Endothelial cell of umbilical vein (primary cell): ENCODE measurements around the gene ATAD5. TPM values are rescaled to one million over a fixed set of nuclear protein-coding genes. Genes with fewer than 3 reads are reported as not detected.
"Not testable (repeated sequence)": the region's sequence is repeated elsewhere in the genome, so short reads cannot be mapped to it uniquely, and the experiment has no call there.

Experiments used
- BruUV-seq: library from RNA; stranded (reverse); fragments of 400-500 nt; replicated peaks from 2 replicates; lab custom pipeline; 2021; lab: Mats Ljungman, UMichigan
- CTCF ChIA-PET: fragments of 300-600, 350-600 bp; sonication (Branson Sonifier 250); formaldehyde crosslinking; loops from one replicate; lab custom pipeline; 2021; ENCODE audit warnings: antibody characterized with exemption, inconsistent platforms; lab: Charles Lee
- POLR2A ChIA-PET: fragments of 300-600, 350-600 bp; sonication (Branson Sonifier 250); formaldehyde crosslinking; loops from one replicate; lab custom pipeline; 2021; ENCODE audit warnings: antibody characterized with exemption, inconsistent platforms; lab: Charles Lee
- DNase-seq: peaks from one replicate; pipeline ENCODE4 v3.0.0-alpha.2; 2011; ENCODE audit warnings: low read depth, low spot score
- FAIRE-seq: peaks from 2 replicates; lab custom pipeline; 2011; peaks lifted over from hg19 to GRCh38; lab: Jason Lieb, UNC
- H2AFZ ChIP-seq: 2 replicates; pipeline ENCODE4 v1.6.0; 2012; ENCODE audit warnings: low read depth, low read length, control low read depth, inconsistent platforms
- H3K27ac ChIP-seq: 2 replicates; pipeline ENCODE4 v1.5.1; 2011; ENCODE audit warnings: low read depth, mild to moderate bottlenecking, control low read depth, low read length, moderate library complexity; ENCODE audit not compliant: insufficient read depth
- H3K27me3 ChIP-seq, 2 experiments: 2 replicates each; pipeline versions ENCODE4 v1.6.0 to v1.6.1; 2011; ENCODE audit warnings: low read length in 2 of 2, mixed read lengths in 1 of 2; ENCODE audit not compliant: control insufficient read depth in 2 of 2, insufficient read depth in 2 of 2
- H3K36me3 ChIP-seq, 2 experiments: 2 replicates in 1 of 2; 3 replicates in 1 of 2; pipeline ENCODE4 v1.5.1; 2011; ENCODE audit warnings: low read length in 2 of 2, mild to moderate bottlenecking in 1 of 2, moderate library complexity in 1 of 2; ENCODE audit not compliant: control insufficient read depth in 2 of 2, insufficient read depth in 2 of 2; ENCODE audit errors: extremely low read depth in 1 of 2
- H3K4me1 ChIP-seq: 3 replicates; pipeline ENCODE4 v1.5.1; 2011; ENCODE audit warnings: mild to moderate bottlenecking, low read length; ENCODE audit not compliant: control insufficient read depth, insufficient read depth; ENCODE audit errors: extremely low read depth
- H3K4me2 ChIP-seq: 2 replicates; pipeline ENCODE4 v1.6.1; 2011; ENCODE audit warnings: low read length, control low read depth, mixed read lengths; ENCODE audit not compliant: insufficient read depth
- H3K4me3 ChIP-seq, 3 experiments: fragments of 200-600 bp in 1 of 3; sonication (generic), shearing (Covaris generic) in 1 of 3; replicated peaks in 1 of 3; 2 replicates each; pipeline ENCODE4 v1.5.1; 2011 to 2016; ENCODE audit warnings: control low read depth in 3 of 3, low read length in 3 of 3, mild to moderate bottlenecking in 2 of 3, inconsistent platforms in 1 of 3, low read depth in 1 of 3, moderate library complexity in 1 of 3; ENCODE audit not compliant: insufficient read depth in 1 of 3
- H3K79me2 ChIP-seq: 2 replicates; pipeline ENCODE4 v1.6.0; 2012; ENCODE audit warnings: low read length, inconsistent platforms; ENCODE audit not compliant: control insufficient read depth, insufficient read depth
- H3K9ac ChIP-seq: replicated peaks from 2 replicates; pipeline ENCODE3; 2011; ENCODE audit warnings: low read length, control low read depth; ENCODE audit not compliant: insufficient read depth; ENCODE audit errors: extremely low read depth
- H3K9me1 ChIP-seq: replicated peaks from 3 replicates; pipeline ENCODE4 v1.6.0; 2011; ENCODE audit warnings: mild to moderate bottlenecking, low read length; ENCODE audit not compliant: control insufficient read depth, insufficient read depth; ENCODE audit errors: extremely low read depth
- H3K9me3 ChIP-seq: replicated peaks from 2 replicates; pipeline ENCODE4 v1.5.1; 2012; ENCODE audit warnings: low read length, inconsistent platforms; ENCODE audit not compliant: control insufficient read depth, insufficient read depth
- H4K20me1 ChIP-seq: replicated peaks from 2 replicates; pipeline ENCODE3; 2011; ENCODE audit warnings: mild to moderate bottlenecking, low read length; ENCODE audit not compliant: control insufficient read depth, insufficient read depth; ENCODE audit errors: extremely low read depth
- CTCF ChIP-seq, 2 donors: IDR thresholded peaks; 1 replicate in 1 of 2; 2 replicates in 1 of 2; pipeline ENCODE4 v1.5.1; 2011; ENCODE audit warnings: low read length in 2 of 2, mild to moderate bottlenecking in 2 of 2, moderate library complexity in 2 of 2, control low read depth in 1 of 2, inconsistent platforms in 1 of 2, low read depth in 1 of 2; ENCODE audit not compliant: insufficient read depth in 1 of 2; ENCODE audit errors: extremely low read depth in 1 of 2
- EZH2 ChIP-seq: IDR thresholded peaks from 2 replicates; pipeline ENCODE4 v1.6.1; 2012; ENCODE audit warnings: borderline replicate concordance, low read depth, mild to moderate bottlenecking, moderate library complexity, low read length, inconsistent platforms; ENCODE audit not compliant: severe bottlenecking
- FOS ChIP-seq: IDR thresholded peaks from 2 replicates; pipeline ENCODE4 v1.6.1; 2011; ENCODE audit warnings: mild to moderate bottlenecking, low read length, moderate library complexity, borderline replicate concordance; ENCODE audit not compliant: insufficient read depth
- GATA2 ChIP-seq: IDR thresholded peaks from 2 replicates; pipeline ENCODE4 v1.7.0; 2011; ENCODE audit warnings: low read depth, mild to moderate bottlenecking, moderate library complexity, mixed read lengths, low read length; ENCODE audit not compliant: insufficient read length, insufficient read depth
- JUN ChIP-seq: IDR thresholded peaks from 2 replicates; pipeline ENCODE4 v1.6.1; 2011; ENCODE audit warnings: borderline replicate concordance, low read depth; ENCODE audit not compliant: insufficient read length, insufficient read depth
- MYC ChIP-seq: IDR thresholded peaks from one replicate; pipeline ENCODE4 v1.6.1; 2011; ENCODE audit warnings: mild to moderate bottlenecking, low read depth, low read length
- POLR2A ChIP-seq: IDR thresholded peaks from 2 replicates; pipeline ENCODE4 v1.6.1; 2012; ENCODE audit warnings: low read depth, mild to moderate bottlenecking, control low read depth, low read length
- POLR2AphosphoS5 ChIP-seq: IDR thresholded peaks from 2 replicates; pipeline ENCODE4 v1.6.1; 2012; ENCODE audit warnings: low read depth, mild to moderate bottlenecking, control low read depth, low read length, moderate library complexity; ENCODE audit not compliant: insufficient read depth
- dilution Hi-C: fragments of 300-500 bp; cut with MboI; formaldehyde crosslinking; loops from one replicate; pipeline ENCODE4 v1.15.0; 2019; ENCODE audit warnings: low sequenced_read_pairs; ENCODE audit not compliant: extremely low pct_ligation_motif_present
- intact Hi-C: fragments of 100-400 bp; cut with micrococcal nuclease; formaldehyde crosslinking; loops from one replicate; pipeline ENCODE4 v1.10.0; 2022
- polyA plus RNA-seq, 4 experiments: library from polyadenylated mRNA; depleted of rRNA in 3 of 4; stranded (reverse) in 3 of 4; unstranded in 1 of 4; fragments of >200 nt; gene quantifications; 2 replicates each; pipeline versions ENCODE4 v1.2.1 to v1.2.3, GENCODE V29; 2011 to 2012; ENCODE audit warnings: missing spikeins in 1 of 4
- total RNA-seq: library from RNA; stranded (reverse); gene quantifications from 2 replicates; pipeline ENCODE4 v1.2.3, GENCODE V29; 2021
- TF ChIP-seq, protein P1 (sequence below): IDR thresholded peaks from 2 replicates; pipeline ENCODE4 v1.6.1; 2011; ENCODE audit not compliant: insufficient read depth, insufficient read length

Gene ATAD5
- total and polyA plus RNA-seq, 2 donors (not counting 3 experiments of a cell fraction or from before 2014, with no cell fraction given), result 0.80 to 9.4 TPM

DNA sequence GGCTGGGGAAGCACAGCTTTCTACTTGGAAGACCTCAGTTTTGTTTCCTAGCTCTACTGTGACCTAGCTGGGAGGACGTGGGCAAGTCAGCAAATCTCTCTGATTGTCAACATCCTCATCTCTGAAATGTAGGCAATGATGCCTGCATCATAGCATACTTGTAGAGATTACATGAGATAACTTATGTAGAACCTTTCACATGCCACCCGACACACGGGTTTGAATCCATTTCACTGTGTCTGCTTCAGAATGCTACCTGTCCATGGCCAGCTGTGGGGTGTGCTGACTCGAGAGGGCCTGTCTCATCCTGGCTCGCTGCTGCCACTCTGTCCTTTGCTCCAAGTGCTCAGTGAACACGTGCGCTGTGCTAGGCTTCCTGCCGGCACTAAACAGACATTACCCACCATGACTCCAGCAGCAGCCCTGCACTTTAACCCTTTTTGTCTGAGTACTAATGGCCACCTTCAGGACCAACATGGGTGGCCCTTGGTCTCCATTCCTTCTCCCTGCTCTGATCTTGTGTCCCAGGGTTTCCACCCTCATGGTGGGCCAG is 97.4 kb downstream of the ATAD5 start:
- Histone ChIP-seq H3K9me1 (no peaks in the 10 kb centered on the region), H3K4me3 (no peak overlapping the region), H3K79me2 (no peaks in the 10 kb centered on the region), H3K9ac (no peak overlapping the region), H3K4me1 (no peaks in the 10 kb centered on the region), H3K27ac (no peak overlapping the region), H3K27me3 (peaks cover 8 to 10% of the 10 kb centered on the region in 2 experiments), H3K4me2 (no peak overlapping the region), H3K36me3 (no peaks in the 10 kb centered on the region), H2AFZ (no peak overlapping the region), H3K9me3 (no peaks in the 10 kb centered on the region), H4K20me1 (no peaks in the 10 kb centered on the region)
- intact Hi-C loops, result no loop called here
- no TSS peak for BruUV-seq
- CTCF ChIA-PET, result no interaction called here
- FAIRE-seq (no peak), DNase-seq (no peak)
- TF ChIP-seq POLR2AphosphoS5 (no peak), CTCF (IDR thresholded peaks at IDR 0.05; ENCODE audit: extremely low read depth in 1 of 2, insufficient read depth in 1 of 2, low read depth in 1 of 2, low read length in 2 of 2) (no peak), FOS (no peak), EZH2 (no peak), JUN (no peak), GATA2 (no peak), MYC (no peak), POLR2A (no peak)
- TF ChIP-seq, protein P1, sequence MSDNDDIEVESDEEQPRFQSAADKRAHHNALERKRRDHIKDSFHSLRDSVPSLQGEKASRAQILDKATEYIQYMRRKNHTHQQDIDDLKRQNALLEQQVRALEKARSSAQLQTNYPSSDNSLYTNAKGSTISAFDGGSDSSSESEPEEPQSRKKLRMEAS, result no peak
- POLR2A ChIA-PET, result no interaction called here
- dilution Hi-C loops, result no loop called here

DNA sequence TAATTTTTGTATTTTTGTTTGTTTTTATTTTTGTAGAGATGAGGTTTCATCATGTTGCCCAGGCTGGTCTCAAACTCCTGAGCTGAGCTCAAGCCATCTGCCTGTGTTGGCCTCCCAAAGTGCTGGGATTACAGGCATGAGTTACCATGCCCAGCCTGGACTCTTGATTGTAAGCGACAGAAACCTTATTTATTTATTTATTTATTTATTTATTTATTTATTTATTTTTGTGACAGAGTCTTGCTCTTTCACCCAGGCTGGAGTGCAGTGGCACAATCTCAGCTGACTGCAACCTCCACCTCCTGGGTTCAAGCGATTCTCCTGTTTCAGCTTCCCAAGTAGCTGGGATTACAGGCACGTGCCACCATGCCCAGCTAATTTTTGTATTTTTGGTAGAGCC is 98.1 kb downstream of the ATAD5 start:
- DNase-seq, H3K4me3 ChIP-seq, H3K9me3 ChIP-seq, CTCF ChIA-PET, BruUV-seq, dilution Hi-C loops, FAIRE-seq, H4K20me1 ChIP-seq, H3K27me3 ChIP-seq, H3K79me2 ChIP-seq, intact Hi-C loops, H2AFZ ChIP-seq, H3K36me3 ChIP-seq, H3K9ac ChIP-seq, H3K27ac ChIP-seq, POLR2A ChIA-PET, H3K4me2 ChIP-seq, H3K9me1 ChIP-seq, H3K4me1 ChIP-seq: not testable (repeated sequence)
